ENCODE results near the gene FGF7. TPM values are rescaled to one million over a fixed set of nuclear protein-coding genes. Genes with fewer than 3 reads are reported as not detected.

The FGF7 gene
- total RNA-seq, 3 donors from 2014 or later = 2.6 to 46.7 (median 13.4) TPM

GRCh38 chr15:49456166-49456565 lies 33.1 kb downstream of the FGF7 start:
- H3K36me3 ChIP-seq (ENCODE audit: low read depth) = no peaks in the 10 kb centered on the region
- no peak overlapping the region for H3K4me3 ChIP-seq
- no peak for TF ChIP-seq CTCF (IDR thresholded peaks at IDR 0.05)
- no peaks in the 10 kb centered on the region for H3K9me3 ChIP-seq
- DNase-seq (no peak), ATAC-seq (no peak)
- no peaks in the 10 kb centered on the region for H3K4me1 ChIP-seq (ENCODE audit: low read depth)
- intact Hi-C loops (cut with DNase I, micrococcal nuclease) = no loop called here

DNA sequence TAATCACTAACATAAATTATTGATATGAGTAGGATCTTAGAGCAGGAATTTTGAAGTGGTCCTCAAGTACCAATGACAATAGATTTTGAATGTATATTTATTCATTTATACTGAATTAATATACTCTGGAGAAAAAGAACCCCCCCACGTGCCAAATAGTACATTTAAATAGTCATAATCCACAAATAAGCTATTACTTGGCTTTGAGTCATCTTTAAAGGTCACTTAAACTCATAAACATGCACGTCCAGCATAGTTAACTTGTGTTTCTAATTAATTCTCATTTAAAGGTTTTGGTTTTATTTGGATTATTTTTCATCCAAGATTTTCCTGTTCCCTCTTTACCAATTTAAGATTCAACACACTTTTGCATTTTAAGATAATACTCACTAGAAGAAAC lies 35.1 kb downstream of the FGF7 start:
- no peaks in the 10 kb centered on the region for H3K4me1 ChIP-seq (ENCODE audit: low read depth)
- intact Hi-C loops (cut with DNase I, micrococcal nuclease) = no loop called here
- ATAC-seq (no peak), DNase-seq (no peak)
- H3K9me3 ChIP-seq = no peaks in the 10 kb centered on the region
- TF ChIP-seq CTCF (IDR thresholded peaks at IDR 0.05) = no peak
- H3K36me3 ChIP-seq (ENCODE audit: low read depth) = no peaks in the 10 kb centered on the region
- no peak overlapping the region for H3K4me3 ChIP-seq

DNA sequence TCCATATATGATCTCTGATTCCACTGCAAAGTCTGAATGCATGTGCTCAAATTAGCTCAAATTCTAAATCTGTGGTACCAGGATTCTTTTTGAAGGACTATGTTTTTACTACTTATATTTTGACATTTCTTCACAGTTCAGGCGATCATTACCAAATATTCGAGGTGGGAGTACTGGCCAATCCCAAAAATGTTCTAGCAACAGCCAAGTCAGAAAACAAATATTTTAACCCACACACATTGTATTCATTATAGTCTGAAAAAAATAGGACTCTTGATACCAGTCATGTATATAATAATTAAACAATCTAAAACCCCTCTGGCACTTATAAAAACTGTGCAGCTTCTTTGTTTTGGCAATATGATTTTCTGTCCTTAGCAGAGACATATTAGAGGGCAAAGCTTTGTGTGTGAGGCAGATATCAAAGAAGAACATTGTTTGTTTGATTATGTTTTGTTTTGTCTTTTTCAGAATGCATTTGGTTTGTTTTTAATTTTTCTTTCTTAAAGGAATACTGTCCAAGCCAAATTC lies 37.4 kb downstream of the FGF7 start:
- no peak for DNase-seq
- intact Hi-C loops (cut with DNase I, micrococcal nuclease) = no loop called here
- H3K4me1 ChIP-seq (ENCODE audit: low read depth) = no peaks in the 10 kb centered on the region

GRCh38 chr15:49462232-49462844 lies 39.3 kb downstream of the FGF7 start:
- DNase-seq (no peak), ATAC-seq (no peak)
- no peak for TF ChIP-seq CTCF (IDR thresholded peaks at IDR 0.05)
- Histone ChIP-seq H3K4me1 (ENCODE audit: low read depth) (no peaks in the 10 kb centered on the region), H3K36me3 (ENCODE audit: low read depth) (no peaks in the 10 kb centered on the region), H3K4me3 (no peak overlapping the region), H3K9me3 (no peaks in the 10 kb centered on the region)
- intact Hi-C loops (cut with DNase I, micrococcal nuclease) = no loop called here

More for the DNA sequence above, 37.4 kb downstream of the FGF7 start:
- Histone ChIP-seq H3K4me3 (no peak overlapping the region), H3K36me3 (ENCODE audit: low read depth) (no peaks in the 10 kb centered on the region), H3K9me3 (no peaks in the 10 kb centered on the region)
- TF ChIP-seq CTCF (IDR thresholded peaks at IDR 0.05) = no peak
- no peak for ATAC-seq

- TF ChIP-seq CTCF (IDR thresholded peaks at IDR 0.05) = no peak
- no peak for DNase-seq
- intact Hi-C loops (cut with DNase I, micrococcal nuclease) = no loop called here
- no peak for ATAC-seq
- Histone ChIP-seq H3K36me3 (ENCODE audit: low read depth) (no peaks in the 10 kb centered on the region), H3K9me3 (no peaks in the 10 kb centered on the region), H3K4me3 (no peak overlapping the region), H3K4me1 (ENCODE audit: low read depth) (no peaks in the 10 kb centered on the region)
These were observed 41.5 kb downstream of the FGF7 start for GRCh38 chr15:49464522-49464921.
